HepG2 (cell line): ENCODE data around the gene UBR4. TPM values are rescaled to one million over a fixed set of nuclear protein-coding genes. Genes with fewer than 3 reads are reported as not detected.

Source experiments
- ESRRA ChIP-seq: sonication (generic); formaldehyde crosslinking; IDR thresholded peaks from 2 replicates; pipeline ENCODE4 v1.5.1; 2020; ENCODE audit warnings: mild to moderate bottlenecking, low read depth, missing genetic modification reagents
- FOXO1 ChIP-seq: sonication (generic); formaldehyde crosslinking; IDR thresholded peaks from 2 replicates; pipeline ENCODE4 v1.4.0; 2020; ENCODE audit warnings: missing genetic modification reagents
- GABPB1 ChIP-seq: IDR thresholded peaks from 2 replicates; pipeline ENCODE4 v1.6.1; 2016; ENCODE audit warnings: mild to moderate bottlenecking, missing genetic modification reagents, moderate library complexity, missing compliant biosample characterization
- HNRNPL ChIP-seq: fragments of 200-400 bp; formaldehyde crosslinking; IDR thresholded peaks from 2 replicates; pipeline ENCODE4 v1.6.1; 2017; ENCODE audit warnings: mild to moderate bottlenecking, low read depth, low read length
- KMT2A ChIP-seq: sonication (generic); formaldehyde crosslinking; IDR thresholded peaks from 2 replicates; pipeline ENCODE4 v1.4.0; 2020; ENCODE audit warnings: missing genetic modification reagents
- MYC ChIP-seq: sonication (generic); formaldehyde crosslinking; IDR thresholded peaks from 2 replicates; pipeline ENCODE4 v1.9.0; 2021; ENCODE audit warnings: missing genetic modification reagents, borderline replicate concordance
- POLR2G ChIP-seq: fragments of 200-400 bp; formaldehyde crosslinking; IDR thresholded peaks from 2 replicates; pipeline ENCODE4 v1.6.1; 2018; ENCODE audit warnings: mild to moderate bottlenecking, low read depth, low read length, moderate library complexity
- RELA ChIP-seq: sonication (generic); formaldehyde crosslinking; IDR thresholded peaks from 2 replicates; pipeline ENCODE4 v1.4.0; 2020; ENCODE audit warnings: missing genetic modification reagents
- SP5 ChIP-seq: IDR thresholded peaks from 2 replicates; pipeline ENCODE4 v1.6.1; 2016; ENCODE audit warnings: low read depth, borderline replicate concordance
- YEATS2 ChIP-seq: sonication (generic); formaldehyde crosslinking; IDR thresholded peaks from 2 replicates; pipeline ENCODE4 v1.4.0; 2020; ENCODE audit warnings: missing genetic modification reagents, borderline replicate concordance
- ZHX1 ChIP-seq: sonication (generic); formaldehyde crosslinking; IDR thresholded peaks from 2 replicates; pipeline ENCODE4 v1.8.1; 2022; ENCODE audit warnings: low read depth, mild to moderate bottlenecking, missing genetic modification reagents
- ZMYM2 ChIP-seq: sonication (generic); formaldehyde crosslinking; IDR thresholded peaks from 2 replicates; pipeline ENCODE4 v1.8.0; 2022; ENCODE audit warnings: mild to moderate bottlenecking, missing genetic modification reagents
- ZMYM3 ChIP-seq: sonication (generic); formaldehyde crosslinking; IDR thresholded peaks from 2 replicates; pipeline ENCODE4 v1.5.1; 2020; ENCODE audit warnings: mild to moderate bottlenecking, missing genetic modification reagents
- ZNF17 ChIP-seq: sonication (generic); formaldehyde crosslinking; IDR thresholded peaks from 2 replicates; pipeline ENCODE4 v1.5.0; 2020; ENCODE audit warnings: mild to moderate bottlenecking, missing genetic modification reagents
- ZNF205 ChIP-seq: IDR thresholded peaks from 2 replicates; pipeline ENCODE4 v1.6.1; 2018; ENCODE audit warnings: missing biosample characterization, missing genetic modification reagents
- ZNF276 ChIP-seq: sonication (generic); formaldehyde crosslinking; IDR thresholded peaks from 2 replicates; pipeline ENCODE4 v1.4.0; 2020; ENCODE audit warnings: mild to moderate bottlenecking, low read depth, missing genetic modification reagents
- ZNF296 ChIP-seq: sonication (generic); formaldehyde crosslinking; conservative IDR thresholded peaks from 2 replicates; pipeline ENCODE4 v1.5.0; 2020; ENCODE audit warnings: mild to moderate bottlenecking, missing genetic modification reagents
- ZNF350 ChIP-seq: sonication (generic); formaldehyde crosslinking; IDR thresholded peaks from 2 replicates; pipeline ENCODE4 v1.4.0; 2020; ENCODE audit warnings: mild to moderate bottlenecking, low read depth, missing genetic modification reagents, borderline replicate concordance
- ZNF367 ChIP-seq: sonication (generic); formaldehyde crosslinking; IDR thresholded peaks from 2 replicates; pipeline ENCODE4 v1.4.0; 2020; ENCODE audit warnings: missing genetic modification reagents, borderline replicate concordance
- ZNF557 ChIP-seq: sonication (generic); formaldehyde crosslinking; IDR thresholded peaks from 2 replicates; pipeline ENCODE4 v1.4.0; 2020; ENCODE audit warnings: missing genetic modification reagents
- ZNF605 ChIP-seq: sonication (generic); formaldehyde crosslinking; IDR thresholded peaks from 2 replicates; pipeline ENCODE4 v1.8.0; 2022; ENCODE audit warnings: mild to moderate bottlenecking, missing genetic modification reagents
- ZNF761 ChIP-seq: sonication (generic); formaldehyde crosslinking; conservative IDR thresholded peaks from 2 replicates; pipeline ENCODE4 v1.4.0; 2020; ENCODE audit warnings: mild to moderate bottlenecking, missing genetic modification reagents
- polyA plus RNA-seq, 8 experiments: library from polyadenylated mRNA; depleted of rRNA in 3 of 8; stranded (reverse) in 7 of 8; unstranded in 1 of 8; fragments of >200 nt; fragmentation: Illumina TruSeq in 4 of 8; extraction: Trizol in 4 of 8; gene quantifications; 2 replicates each; pipeline versions ENCODE4 v1.2.1 to v1.2.3, GENCODE V29; 2011 to 2016; ENCODE audit warnings: low read depth in 4 of 8, missing spikeins in 1 of 8, mixed read lengths in 1 of 8; ENCODE audit not compliant: insufficient read depth in 1 of 8
- total RNA-seq, 5 experiments: library from RNA; depleted of rRNA; stranded (reverse); fragments of >200 nt; fragmentation: Illumina TruSeq; extraction: Trizol; gene quantifications; 2 replicates each; pipeline ENCODE4 v1.2.3, GENCODE V29; 2016; ENCODE audit warnings: low read depth in 1 of 5
- TF ChIP-seq, protein P1 (sequence below): sonication (generic); formaldehyde crosslinking; IDR thresholded peaks from 2 replicates; pipeline ENCODE4 v1.5.0; 2020; ENCODE audit warnings: missing genetic modification reagents, mild to moderate bottlenecking, borderline replicate concordance

Gene UBR4
- total and polyA plus RNA-seq, 2 of the 13 experiments (the other 11 are each of a cell fraction or from before 2014, with no cell fraction given), result 59.1 to 106 TPM

- TF ChIP-seq ZHX1 (CRISPR knock-in tag) (0 out of 2 replicates have a peak, but pooled peaks have one; percentile 58), MYC (CRISPR knock-in tag) (0 out of 2 replicates have a peak, but pooled peaks have one; percentile 3), FOXO1 (CRISPR knock-in tag) (peak; percentile 42; the same call in 1 of the 2 replicates), ZNF350 (CRISPR knock-in tag) (peak; percentile 61; the same call in 1 of the 2 replicates), POLR2G (no peak), ZNF557 (no peak), RELA (CRISPR knock-in tag) (peak; percentile 92; the same call in 1 of the 2 replicates), YEATS2 (CRISPR knock-in tag) (peak; percentile 57; the same call in 1 of the 2 replicates), ZNF367 (CRISPR knock-in tag) (0 out of 2 replicates have a peak, but pooled peaks have one; percentile 46), ZNF605 (peak; percentile 8; the same call in 1 of the 2 replicates), KMT2A (CRISPR knock-in tag) (0 out of 2 replicates have a peak, but pooled peaks have one; percentile 3), ZNF296 (peak; percentile 64; the same call in 1 of the 2 replicates), ZNF205 (CRISPR knock-in tag) (no peak), GABPB1 (CRISPR knock-in tag) (peak; percentile 39), ZMYM2 (peak; percentile 50), ZNF17 (CRISPR knock-in tag) (no peak), ESRRA (peak; percentile 44), SP5 (CRISPR knock-in tag) (peak; percentile 52), ZNF276 (CRISPR knock-in tag) (0 out of 2 replicates have a peak, but pooled peaks have one; percentile 5), HNRNPL (peak; percentile 89), ZNF761 (CRISPR knock-in tag) (0 out of 2 replicates have a peak, but pooled peaks have one; percentile 57), ZMYM3 (CRISPR knock-in tag) (0 out of 2 replicates have a peak, but pooled peaks have one; percentile 32)
- TF ChIP-seq, protein P1, sequence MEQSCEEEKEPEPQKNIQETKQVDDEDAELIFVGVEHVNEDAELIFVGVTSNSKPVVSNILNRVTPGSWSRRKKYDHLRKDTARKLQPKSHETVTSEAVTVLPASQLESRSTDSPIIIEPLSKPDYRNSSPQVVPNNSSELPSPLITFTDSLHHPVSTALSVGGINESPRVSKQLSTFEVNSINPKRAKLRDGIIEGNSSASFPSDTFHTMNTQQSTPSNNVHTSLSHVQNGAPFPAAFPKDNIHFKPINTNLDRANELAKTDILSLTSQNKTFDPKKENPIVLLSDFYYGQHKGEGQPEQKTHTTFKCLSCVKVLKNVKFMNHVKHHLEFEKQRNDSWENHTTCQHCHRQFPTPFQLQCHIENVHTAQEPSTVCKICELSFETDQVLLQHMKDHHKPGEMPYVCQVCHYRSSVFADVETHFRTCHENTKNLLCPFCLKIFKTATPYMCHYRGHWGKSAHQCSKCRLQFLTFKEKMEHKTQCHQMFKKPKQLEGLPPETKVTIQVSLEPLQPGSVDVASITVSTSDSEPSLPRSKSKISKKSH (CRISPR knock-in tag), result no peak
Observed at GRCh38 chr1:19045898-19046880, 163.9 kb downstream of the UBR4 start (continued).
